PC-9 (cell line): ENCODE data around the gene GSTA4. TPM values are rescaled to one million over a fixed set of nuclear protein-coding genes. Genes with fewer than 3 reads are reported as not detected.
A peak's percentile ranks its signal among the peaks of the same experiment; 100 is the strongest.

Experiments used
- BruUV-seq: library from RNA; stranded (reverse); fragments of 400-500 nt; replicated peaks from 2 replicates; lab custom pipeline; 2021; lab: Mats Ljungman, UMichigan
- CTCF ChIA-PET: fragments of 300-600 bp; sonication (Branson Sonifier 250); formaldehyde crosslinking; loops from one replicate; lab custom pipeline; 2022; ENCODE audit warnings: antibody characterized with exemption; lab: Charles Lee
- POLR2A ChIA-PET: fragments of 300-600 bp; sonication (Branson Sonifier 250); formaldehyde crosslinking; loops from one replicate; lab custom pipeline; 2022; ENCODE audit warnings: antibody characterized with exemption; ENCODE audit not compliant: unreplicated experiment; lab: Charles Lee
- DNase-seq, 2 experiments: peaks; one replicate each; pipeline versions ENCODE4 v3.0.0 to v3.0.0-alpha.2; 2015 to 2022; ENCODE audit warnings: mixed read lengths in 1 of 2
- H2AFZ ChIP-seq: fragments of 200-600 bp; sonication (generic); 2 replicates; pipeline ENCODE4 v1.8.1; 2017; ENCODE audit warnings: antibody characterized with exemption
- H3F3A ChIP-seq: fragments of 200-600 bp; sonication (generic); 2 replicates; pipeline ENCODE4 v1.8.1; 2017; ENCODE audit warnings: antibody characterized with exemption, mild to moderate bottlenecking, low read depth; ENCODE audit not compliant: insufficient read depth
- H3K27ac ChIP-seq: fragments of 200-600 bp; sonication (generic); 2 replicates; pipeline ENCODE4 v1.6.1; 2016; ENCODE audit warnings: mixed run types
- H3K27me3 ChIP-seq: fragments of 200-600 bp; sonication (generic); 2 replicates; pipeline ENCODE4 v1.6.1; 2016; ENCODE audit warnings: low read depth, mixed run types; ENCODE audit not compliant: insufficient read depth
- H3K36me3 ChIP-seq: fragments of 200-600 bp; sonication (generic); 2 replicates; pipeline ENCODE4 v1.6.1; 2016; ENCODE audit warnings: low read depth, mixed run types
- H3K4me1 ChIP-seq: fragments of 200-600 bp; sonication (generic); replicated peaks from 2 replicates; pipeline ENCODE4 v1.6.1; 2016; ENCODE audit warnings: mixed run types; ENCODE audit not compliant: insufficient read depth
- H3K4me2 ChIP-seq: fragments of 200-600 bp; sonication (generic); 2 replicates; pipeline ENCODE4 v1.6.1; 2017; ENCODE audit warnings: mixed run types
- H3K4me3 ChIP-seq: fragments of 200-600 bp; sonication (generic); 2 replicates; pipeline ENCODE4 v1.6.1; 2016; ENCODE audit warnings: mixed run types
- H3K79me2 ChIP-seq: fragments of 200-600 bp; sonication (generic); 2 replicates; pipeline ENCODE4 v1.6.1; 2017; ENCODE audit warnings: low read depth, mixed run types
- H3K9me2 ChIP-seq: fragments of 200-600 bp; sonication (generic); 2 replicates; pipeline ENCODE4 v1.8.1; 2017; ENCODE audit warnings: mild to moderate bottlenecking; ENCODE audit not compliant: insufficient read depth
- H3K9me3 ChIP-seq: fragments of 200-600 bp; sonication (generic); 2 replicates; pipeline ENCODE4 v1.8.1; 2016; ENCODE audit warnings: low read depth; ENCODE audit not compliant: insufficient read depth
- H4K20me1 ChIP-seq: fragments of 200-600 bp; sonication (generic); 2 replicates; pipeline ENCODE4 v1.8.1; 2017; ENCODE audit not compliant: insufficient read depth
- CTCF ChIP-seq: fragments of 200-600 bp; sonication (generic); conservative IDR thresholded peaks from 2 replicates; pipeline ENCODE4 v1.6.1; 2017; ENCODE audit warnings: mixed run types, antibody characterized with exemption, mild to moderate bottlenecking, moderate library complexity
- EZH2 ChIP-seq: fragments of 200-600 bp; sonication (generic); IDR thresholded peaks from 2 replicates; pipeline ENCODE4 v1.8.0; 2017; ENCODE audit warnings: antibody characterized with exemption, low read depth
- intact Hi-C: fragments of 100-400 bp; cut with micrococcal nuclease; formaldehyde crosslinking; loops from one replicate; pipeline ENCODE4 v1.10.0; 2022; ENCODE audit not compliant: unreplicated experiment
- total RNA-seq: library from RNA; stranded (reverse); gene quantifications from 2 replicates; pipeline ENCODE4 v1.2.3, GENCODE V29; 2021

GSTA4 gene
- total RNA-seq, 1 experiment from 2014 or later = 3.4 TPM

DNA sequence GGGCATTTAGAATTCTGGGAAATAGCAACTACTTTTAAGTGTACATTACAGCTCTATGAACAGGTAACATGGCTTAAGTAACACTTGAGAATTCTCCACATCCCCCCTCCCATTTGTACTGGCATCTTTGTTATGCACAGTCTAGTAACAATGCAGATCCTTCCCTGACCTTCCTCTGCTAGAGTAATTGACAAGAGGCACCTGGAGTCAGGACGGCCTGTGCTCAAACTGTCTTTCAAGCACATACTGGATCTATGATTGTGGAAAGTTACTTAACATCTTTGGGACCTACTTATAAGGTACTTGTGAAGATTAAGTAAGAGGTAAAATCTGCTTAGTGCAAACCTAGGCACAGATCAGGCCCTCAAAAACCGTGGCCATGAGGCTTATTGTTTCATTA, 63.7 kb downstream of the GSTA4 start:
- no peaks in the 10 kb centered on the region for H4K20me1 ChIP-seq
- H3K9me2 ChIP-seq = no peaks in the 10 kb centered on the region
- intact Hi-C loops = no loop called here
- H3K27ac ChIP-seq = no peak overlapping the region
- peaks cover 14% of the 10 kb centered on the region; the same call in 1 of the 2 replicates for H3F3A ChIP-seq
- H3K4me3 ChIP-seq = no peak overlapping the region
- no peak overlapping the region for H3K4me2 ChIP-seq
- BruUV-seq = no TSS peak
- ChIA-PET CTCF (no interaction called here), POLR2A (interaction anchor here (0.6 kb wide), 1 partner anchor 63 kb away, joined by 3 read pairs; no protein-coding TSS in a partner anchor)
- H3K4me1 ChIP-seq = peaks cover 26% of the 10 kb centered on the region
- no peaks in the 10 kb centered on the region for H3K27me3 ChIP-seq
- no peak for DNase-seq
- H3K9me3 ChIP-seq = peaks cover 12% of the 10 kb centered on the region; the same call in 1 of the 2 replicates
- H3K79me2 ChIP-seq = no peaks in the 10 kb centered on the region
- TF ChIP-seq CTCF (no peak), EZH2 (no peak)
- H2AFZ ChIP-seq = no peak overlapping the region
- no peaks in the 10 kb centered on the region for H3K36me3 ChIP-seq

DNA sequence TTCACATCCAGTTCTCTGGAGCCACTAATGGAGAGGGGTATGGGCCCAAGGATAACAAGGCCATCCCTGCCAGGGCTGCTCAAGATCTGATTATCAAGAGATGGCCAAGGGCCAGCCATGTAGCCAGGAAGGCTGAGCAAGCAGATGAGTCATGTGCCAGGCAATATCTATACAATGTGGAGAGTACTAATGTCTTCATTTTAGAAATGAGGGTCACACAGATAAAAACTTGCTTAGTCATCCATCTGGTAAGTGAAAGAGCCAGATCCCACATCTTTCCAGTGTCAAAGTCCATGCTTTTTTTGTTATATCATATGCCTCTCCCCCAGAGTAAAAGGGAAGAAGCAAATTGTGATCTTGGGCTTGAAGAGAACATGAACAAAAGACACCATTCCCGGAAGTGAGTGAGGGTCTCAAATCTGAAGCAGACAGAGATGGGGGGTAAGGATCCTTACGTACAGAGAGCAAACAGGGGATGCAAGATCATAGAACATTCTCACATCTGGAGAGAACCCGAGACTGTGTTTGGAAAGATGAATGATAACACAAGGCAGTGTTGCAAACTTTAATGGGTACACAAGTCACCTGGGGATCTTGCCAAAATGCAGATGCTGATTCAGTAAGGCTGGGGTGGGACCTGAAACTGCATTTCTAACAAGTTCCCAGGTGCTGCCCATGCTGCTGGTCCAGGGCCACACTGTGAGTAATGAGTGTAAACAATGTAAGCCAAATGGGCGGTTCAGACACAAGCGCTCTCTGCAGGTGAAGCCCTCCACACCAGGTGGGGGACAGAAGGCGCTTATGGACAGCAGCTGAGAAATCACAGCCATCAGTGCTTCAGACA, 65.5 kb downstream of the GSTA4 start:
- H3K9me3 ChIP-seq = peaks cover 12% of the 10 kb centered on the region; the same call in 1 of the 2 replicates
- peak overlapping the region; percentile 32 for H3K4me2 ChIP-seq
- H3F3A ChIP-seq = peaks cover 14% of the 10 kb centered on the region; the same call in 1 of the 2 replicates
- intact Hi-C loops = no loop called here
- no peaks in the 10 kb centered on the region for H3K36me3 ChIP-seq
- no peaks in the 10 kb centered on the region for H3K9me2 ChIP-seq
- no TSS peak for BruUV-seq
- TF ChIP-seq EZH2 (no peak), CTCF (no peak)
- 0 out of 2 replicates have a peak overlapping the region, but pooled peaks have one; percentile 16 for H2AFZ ChIP-seq
- DNase-seq = peak; percentile 55 to 77
- peak overlapping the region; percentile 85 for H3K27ac ChIP-seq
- peaks cover 26% of the 10 kb centered on the region for H3K4me1 ChIP-seq
- no peak overlapping the region for H3K4me3 ChIP-seq
- H3K27me3 ChIP-seq = no peaks in the 10 kb centered on the region
- ChIA-PET CTCF (no interaction called here), POLR2A (no interaction called here)
- no peaks in the 10 kb centered on the region for H4K20me1 ChIP-seq
- no peaks in the 10 kb centered on the region for H3K79me2 ChIP-seq

Other genes with a start within 250 kb of the GSTA4 start
- not detected in 2 replicates for gene GSTA2, start 231.8 kb downstream of the GSTA4 start, total RNA-seq
- gene GSTA1, start 191.5 kb downstream of the GSTA4 start, total RNA-seq = not detected in 2 replicates
- gene GSTA5, start 154.5 kb downstream of the GSTA4 start, total RNA-seq = not detected in 2 replicates
- not detected in 2 replicates for gene GSTA3, start 85.6 kb downstream of the GSTA4 start, total RNA-seq
- 7.0 and 8.0 TPM in 2 replicates for gene CILK1, start 66.5 kb upstream of the GSTA4 start, total RNA-seq
- 49.9 and 56.5 TPM in 2 replicates for gene FBXO9, start 70.1 kb upstream of the GSTA4 start, total RNA-seq
- 0.13 TPM in 2 replicates for gene GCM1, start 153.6 kb upstream of the GSTA4 start, total RNA-seq